Measurements from ENCODE around the gene ARHGDIB. TPM values are rescaled to one million over a fixed set of nuclear protein-coding genes. Genes with fewer than 3 reads are reported as not detected.
A peak's percentile ranks its signal among the peaks of the same experiment; 100 is the strongest.

ARHGDIB gene
- total RNA-seq, 2 donors from 2014 or later: 199 to 223 TPM

- no peak for TF ChIP-seq CTCF (IDR thresholded peaks at IDR 0.05)
- H3K27me3 ChIP-seq (replicated peaks; ENCODE audit: insufficient read depth): no peaks in the 10 kb centered on the region
- DNase-seq (ENCODE audit: low spot score): no peak
- H3K4me3 ChIP-seq: peak overlapping the region; percentile 42
- no peaks in the 10 kb centered on the region for H3K36me3 ChIP-seq
- H3K27ac ChIP-seq: peak overlapping the region; percentile 50 to 69
- ATAC-seq (ENCODE audit: insufficient number of reproducible peaks, low FRiP score, low read depth): no peak
- peaks cover 16 to 39% of the 10 kb centered on the region in 2 donors for H3K4me1 ChIP-seq (ENCODE audit: control insufficient read depth in 1 of 2, low read depth in 2 of 2)
- no peaks in the 10 kb centered on the region for H3K9me3 ChIP-seq
Observed at GRCh38 chr12:14928931-14929330, 32.5 kb downstream of the ARHGDIB start.

- no peaks in the 10 kb centered on the region for H3K36me3 ChIP-seq
- ATAC-seq (ENCODE audit: insufficient number of reproducible peaks, low FRiP score, low read depth): no peak
- H3K4me3 ChIP-seq: no peak overlapping the region
- DNase-seq (ENCODE audit: low spot score): no peak
- H3K27me3 ChIP-seq (replicated peaks; ENCODE audit: insufficient read depth): no peaks in the 10 kb centered on the region
- peaks cover 16 to 39% of the 10 kb centered on the region in 2 donors for H3K4me1 ChIP-seq (ENCODE audit: control insufficient read depth in 1 of 2, low read depth in 2 of 2)
- no peaks in the 10 kb centered on the region for H3K9me3 ChIP-seq
- no peak overlapping the region for H3K27ac ChIP-seq
- TF ChIP-seq CTCF (IDR thresholded peaks at IDR 0.05): no peak
Observed at GRCh38 chr12:14927267-14927666, 34.1 kb downstream of the ARHGDIB start.

GRCh38 chr12:14924541-14924940 lies 36.9 kb downstream of the ARHGDIB start:
- H3K9me3 ChIP-seq: no peaks in the 10 kb centered on the region
- TF ChIP-seq CTCF (IDR thresholded peaks at IDR 0.05): no peak
- DNase-seq (ENCODE audit: low spot score): no peak

GRCh38 chr12:14923944-14924343 lies 37.5 kb downstream of the ARHGDIB start:
- ATAC-seq (ENCODE audit: insufficient number of reproducible peaks, low FRiP score, low read depth) (no peak), DNase-seq (ENCODE audit: low spot score) (no peak)
- H3K27me3 ChIP-seq (replicated peaks; ENCODE audit: insufficient read depth): no peaks in the 10 kb centered on the region
- TF ChIP-seq CTCF (IDR thresholded peaks at IDR 0.05): no peak
- no peaks in the 10 kb centered on the region for H3K36me3 ChIP-seq
- no peak overlapping the region for H3K27ac ChIP-seq
- H3K9me3 ChIP-seq: no peaks in the 10 kb centered on the region
- H3K4me3 ChIP-seq: no peak overlapping the region
- H3K4me1 ChIP-seq (ENCODE audit: control insufficient read depth in 1 of 2, low read depth in 2 of 2): peaks cover 2 to 14% of the 10 kb centered on the region in 2 donors

More at GRCh38 chr12:14924541-14924940, 36.9 kb downstream of the ARHGDIB start:
- no peak overlapping the region for H3K4me3 ChIP-seq
- H3K36me3 ChIP-seq: no peaks in the 10 kb centered on the region
- no peak for ATAC-seq (ENCODE audit: insufficient number of reproducible peaks, low FRiP score, low read depth)
- H3K4me1 ChIP-seq (ENCODE audit: control insufficient read depth in 1 of 2, low read depth in 2 of 2): peaks cover 6 to 20% of the 10 kb centered on the region in 2 donors
- no peak overlapping the region for H3K27ac ChIP-seq
- no peaks in the 10 kb centered on the region for H3K27me3 ChIP-seq (replicated peaks; ENCODE audit: insufficient read depth)

- no peak for TF ChIP-seq CTCF (IDR thresholded peaks at IDR 0.05)
- H3K27ac ChIP-seq: no peak overlapping the region
- no peaks in the 10 kb centered on the region for H3K9me3 ChIP-seq
- no peaks in the 10 kb centered on the region for H3K4me1 ChIP-seq (ENCODE audit: control insufficient read depth in 1 of 2, low read depth in 2 of 2)
- ATAC-seq (ENCODE audit: insufficient number of reproducible peaks, low FRiP score, low read depth): no peak
- H3K4me3 ChIP-seq: no peak overlapping the region
- no peak for DNase-seq (ENCODE audit: low spot score)
- no peaks in the 10 kb centered on the region for H3K27me3 ChIP-seq (replicated peaks; ENCODE audit: insufficient read depth)
- no peaks in the 10 kb centered on the region for H3K36me3 ChIP-seq
Observed at GRCh38 chr12:14921218-14921617, 40.2 kb downstream of the ARHGDIB start.

All from thoracic aorta (tissue), 2 donors.